NCI-H226 (cell line): ENCODE results near the gene OR52D1.

Experiments
- DNase-seq: peaks from one replicate; pipeline ENCODE4 v3.0.0-alpha.2; 2015

Gene OR52D1

DNA sequence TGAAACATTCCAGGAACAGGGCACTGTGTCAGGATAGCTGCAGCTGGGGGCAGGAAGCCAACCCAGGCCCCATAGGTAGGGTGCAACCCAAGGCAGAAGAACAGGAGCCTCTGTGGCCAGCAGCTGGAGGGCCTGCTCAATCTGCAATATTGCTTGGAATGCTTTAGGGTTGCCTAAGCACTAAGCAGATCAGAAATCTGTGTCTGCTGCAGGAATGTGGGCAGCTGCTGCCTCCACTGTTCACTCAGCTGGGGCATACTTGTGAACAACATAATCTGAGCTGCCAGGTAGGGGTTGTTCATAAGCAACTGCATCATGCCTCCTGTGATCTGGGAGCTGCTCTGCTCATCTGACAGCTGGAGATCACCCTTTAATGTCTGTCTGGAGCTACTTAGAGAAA lies 26.4 kb downstream of the OR52D1 start:
- no peak for DNase-seq

GRCh38 chr11:5516599-5516998 lies 28.1 kb downstream of the OR52D1 start, which contains the start of gene UBQLNL:
UBQLNL (minus strand) TSS chr11:5516699; CDS start chr11:5516441, 258 bp downstream.
- no peak for DNase-seq

GRCh38 chr11:5521540-5521939 lies 33.1 kb downstream of the OR52D1 start:
- DNase-seq: no peak

DNA sequence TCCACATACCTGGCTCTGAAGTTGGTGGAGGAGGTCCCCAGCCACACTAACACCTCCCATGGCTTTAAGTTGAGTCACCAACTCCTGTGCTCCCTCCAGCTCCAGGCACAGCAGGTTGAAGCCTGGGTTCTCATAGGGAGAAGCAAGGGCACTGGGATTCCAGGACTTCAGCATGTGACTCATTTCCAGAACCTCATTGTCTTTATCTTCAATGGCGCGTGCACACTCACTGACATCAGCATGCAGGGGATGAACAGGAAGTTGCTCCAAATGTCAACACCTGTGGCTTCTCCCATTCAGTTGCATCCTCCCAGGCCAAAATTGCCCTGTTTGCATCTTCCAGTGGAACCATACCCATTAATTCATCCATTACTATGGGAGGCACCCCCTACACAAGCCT lies 33.8 kb downstream of the OR52D1 start:
- peak; percentile 40 for DNase-seq

DNA sequence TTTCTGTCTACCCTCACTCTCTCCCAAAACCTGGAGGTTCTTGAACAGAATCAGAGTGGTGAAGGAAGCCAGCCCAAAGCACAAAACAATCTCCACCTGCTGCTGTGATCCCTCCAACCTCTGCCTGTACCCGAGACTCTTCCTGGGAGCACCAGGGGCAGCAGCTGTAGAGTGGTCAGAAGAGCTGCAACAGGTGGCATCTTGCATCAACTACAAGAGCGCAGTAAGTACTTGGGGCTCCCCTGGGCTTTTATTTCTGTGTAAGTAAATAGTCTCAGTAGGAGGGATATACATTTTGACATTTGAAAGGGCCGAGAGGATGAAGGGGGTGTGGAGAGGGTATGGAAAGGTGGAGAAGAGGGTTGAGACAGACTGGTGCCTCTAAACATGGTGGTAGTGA lies 36.3 kb downstream of the OR52D1 start:
- no peak for DNase-seq

GRCh38 chr11:5527716-5528115 lies 39.2 kb downstream of the OR52D1 start:
- no peak for DNase-seq

DNA sequence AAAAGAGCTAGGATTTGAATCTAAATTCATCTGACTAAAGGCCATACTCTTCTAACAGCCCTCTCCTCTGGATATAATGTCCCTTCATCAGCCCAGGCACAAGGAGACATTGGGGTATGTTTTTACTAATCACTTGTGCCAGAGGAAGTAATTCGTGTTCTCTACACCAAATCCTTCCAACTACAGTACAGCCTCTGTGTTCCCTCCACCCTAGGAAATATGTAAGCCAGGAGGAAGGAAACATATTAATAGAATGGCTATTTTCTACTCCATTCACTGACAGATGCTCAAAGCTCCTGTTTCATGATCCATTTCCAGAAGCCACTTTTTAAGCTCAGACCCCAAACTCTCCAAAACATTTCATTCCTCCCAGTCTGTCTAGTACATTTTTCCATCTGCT lies 40.0 kb downstream of the OR52D1 start:
- no peak for DNase-seq

DNA sequence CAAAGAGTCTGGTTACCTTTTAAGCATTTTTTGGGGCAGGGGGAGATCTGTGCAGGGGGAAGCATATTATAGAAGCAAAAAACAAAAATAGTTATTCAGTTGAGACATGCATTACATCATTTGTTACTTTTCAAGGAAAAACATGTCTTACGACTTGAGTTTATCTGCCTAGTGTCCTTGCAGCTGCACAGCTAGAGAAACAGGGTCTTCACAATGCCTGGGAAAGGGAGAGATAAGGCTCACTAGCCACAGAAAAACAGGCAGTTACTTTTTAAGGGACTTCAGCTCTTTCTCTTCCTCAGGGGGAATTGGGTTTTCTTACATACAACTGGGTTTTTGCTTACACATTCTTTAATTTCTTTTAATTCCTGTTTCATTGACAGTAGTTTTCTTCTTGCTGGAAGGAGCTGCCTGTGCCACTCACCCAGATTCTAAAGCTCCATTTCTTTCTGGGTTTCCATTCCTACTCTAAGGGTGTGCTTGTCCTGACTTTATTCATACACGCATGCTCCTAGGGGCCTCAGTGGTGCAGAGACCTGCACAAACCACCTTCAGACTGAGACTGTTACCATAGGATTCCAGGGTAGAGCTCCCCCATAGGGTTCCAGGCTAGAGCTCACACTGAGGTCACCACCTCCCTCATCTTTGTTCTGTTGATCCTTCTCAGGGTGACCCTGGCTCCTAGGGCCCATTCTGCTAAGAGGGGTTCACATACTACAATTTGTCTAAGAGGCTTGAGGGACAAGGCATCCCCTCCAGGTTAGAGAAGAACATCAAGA lies 42.8 kb downstream of the OR52D1 start:
- DNase-seq: no peak

DNA sequence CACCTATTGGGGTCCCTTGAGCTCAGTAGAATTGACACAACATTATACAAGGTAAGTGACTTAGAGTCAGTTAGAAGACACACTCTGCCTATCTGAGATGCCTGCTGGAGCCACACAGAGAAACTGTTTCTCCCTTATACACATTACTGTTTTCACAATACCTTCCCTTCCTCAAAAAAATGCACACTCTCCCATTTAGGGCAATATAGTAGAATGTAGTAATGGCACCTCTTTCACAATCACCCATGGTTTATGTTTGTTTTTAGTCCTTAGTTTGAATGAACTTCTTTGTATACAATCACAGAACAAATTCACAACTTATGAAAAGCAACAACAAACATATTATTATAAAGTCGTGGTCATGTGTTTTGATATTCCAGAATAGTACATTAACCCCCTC lies 45.6 kb downstream of the OR52D1 start:
- DNase-seq: no peak

- no peak for DNase-seq
Observed at GRCh38 chr11:5536482-5536881, 48.0 kb downstream of the OR52D1 start.
